ENCODE measurements around the gene ZFYVE21.

DNA sequence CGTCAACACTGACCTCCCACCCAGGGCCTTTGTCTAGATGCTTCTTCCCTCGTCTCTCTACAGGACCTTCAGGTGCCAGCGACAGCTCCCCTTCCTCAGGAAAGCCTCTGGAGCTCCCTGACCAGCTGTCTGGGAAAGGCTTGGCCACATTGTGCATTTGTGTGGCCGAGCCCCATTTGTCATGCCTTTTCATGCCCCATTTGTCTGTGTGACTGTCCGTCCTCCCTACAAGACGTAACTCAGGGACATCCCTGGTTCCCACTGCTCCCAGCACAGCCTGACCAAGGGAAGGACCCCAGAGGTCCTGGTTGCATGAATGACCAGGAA is 23.8 kb downstream of the ZFYVE21 start:
- TF ChIP-seq POLR2AphosphoS5 (IDR thresholded peaks at IDR 0.05), result no peak
- TF ChIP-seq POLR2A (IDR thresholded peaks at IDR 0.05), result no peak
- TF ChIP-seq, protein P1, sequence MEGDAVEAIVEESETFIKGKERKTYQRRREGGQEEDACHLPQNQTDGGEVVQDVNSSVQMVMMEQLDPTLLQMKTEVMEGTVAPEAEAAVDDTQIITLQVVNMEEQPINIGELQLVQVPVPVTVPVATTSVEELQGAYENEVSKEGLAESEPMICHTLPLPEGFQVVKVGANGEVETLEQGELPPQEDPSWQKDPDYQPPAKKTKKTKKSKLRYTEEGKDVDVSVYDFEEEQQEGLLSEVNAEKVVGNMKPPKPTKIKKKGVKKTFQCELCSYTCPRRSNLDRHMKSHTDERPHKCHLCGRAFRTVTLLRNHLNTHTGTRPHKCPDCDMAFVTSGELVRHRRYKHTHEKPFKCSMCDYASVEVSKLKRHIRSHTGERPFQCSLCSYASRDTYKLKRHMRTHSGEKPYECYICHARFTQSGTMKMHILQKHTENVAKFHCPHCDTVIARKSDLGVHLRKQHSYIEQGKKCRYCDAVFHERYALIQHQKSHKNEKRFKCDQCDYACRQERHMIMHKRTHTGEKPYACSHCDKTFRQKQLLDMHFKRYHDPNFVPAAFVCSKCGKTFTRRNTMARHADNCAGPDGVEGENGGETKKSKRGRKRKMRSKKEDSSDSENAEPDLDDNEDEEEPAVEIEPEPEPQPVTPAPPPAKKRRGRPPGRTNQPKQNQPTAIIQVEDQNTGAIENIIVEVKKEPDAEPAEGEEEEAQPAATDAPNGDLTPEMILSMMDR (IDR thresholded peaks at IDR 0.05 in 8 of 11, conservative IDR thresholded peaks at IDR 0.05 in 3 of 11), result no peak

Measured in spleen (tissue), 7 donors.